ENCODE data around the gene RFT1.

DNA sequence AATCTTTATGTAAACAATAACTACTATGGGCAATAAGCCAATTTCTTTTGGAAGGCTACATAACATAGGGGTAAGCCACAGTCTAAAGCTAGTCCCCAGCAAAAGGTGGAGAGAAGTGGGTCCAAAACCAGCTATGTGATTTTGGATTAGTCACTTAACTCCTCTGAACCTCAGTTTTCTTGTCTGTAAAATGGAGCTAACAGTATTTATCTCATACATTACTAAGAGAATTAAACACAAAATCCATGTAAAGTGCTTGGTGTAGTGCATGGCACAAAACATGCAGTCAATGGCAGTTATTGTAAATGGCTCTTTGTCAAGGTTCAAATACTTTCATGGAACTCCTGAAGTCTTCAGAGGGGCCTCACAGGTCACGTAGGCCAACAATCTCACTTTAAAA, 13.3 kb downstream of the RFT1 start:
- TF ChIP-seq, protein P1, sequence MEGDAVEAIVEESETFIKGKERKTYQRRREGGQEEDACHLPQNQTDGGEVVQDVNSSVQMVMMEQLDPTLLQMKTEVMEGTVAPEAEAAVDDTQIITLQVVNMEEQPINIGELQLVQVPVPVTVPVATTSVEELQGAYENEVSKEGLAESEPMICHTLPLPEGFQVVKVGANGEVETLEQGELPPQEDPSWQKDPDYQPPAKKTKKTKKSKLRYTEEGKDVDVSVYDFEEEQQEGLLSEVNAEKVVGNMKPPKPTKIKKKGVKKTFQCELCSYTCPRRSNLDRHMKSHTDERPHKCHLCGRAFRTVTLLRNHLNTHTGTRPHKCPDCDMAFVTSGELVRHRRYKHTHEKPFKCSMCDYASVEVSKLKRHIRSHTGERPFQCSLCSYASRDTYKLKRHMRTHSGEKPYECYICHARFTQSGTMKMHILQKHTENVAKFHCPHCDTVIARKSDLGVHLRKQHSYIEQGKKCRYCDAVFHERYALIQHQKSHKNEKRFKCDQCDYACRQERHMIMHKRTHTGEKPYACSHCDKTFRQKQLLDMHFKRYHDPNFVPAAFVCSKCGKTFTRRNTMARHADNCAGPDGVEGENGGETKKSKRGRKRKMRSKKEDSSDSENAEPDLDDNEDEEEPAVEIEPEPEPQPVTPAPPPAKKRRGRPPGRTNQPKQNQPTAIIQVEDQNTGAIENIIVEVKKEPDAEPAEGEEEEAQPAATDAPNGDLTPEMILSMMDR (IDR thresholded peaks at IDR 0.05): no peak
- no peak for TF ChIP-seq POLR2A (IDR thresholded peaks at IDR 0.05)

All from transverse colon (tissue), 3 donors.